K562 (cell line): ENCODE measurements around the gene FAM83E. TPM values are rescaled to one million over a fixed set of nuclear protein-coding genes. Genes with fewer than 3 reads are reported as not detected.

Experiments used
- GTF3C2 ChIP-seq: IDR thresholded peaks from 3 replicates; pipeline ENCODE4 v1.6.1; 2011; ENCODE audit warnings: borderline replicate concordance, mild to moderate bottlenecking, moderate library complexity; ENCODE audit not compliant: insufficient read length; ENCODE audit errors: extremely low read depth
- HDAC1 ChIP-seq, 2 experiments: fragments of 450-650 bp; IDR thresholded peaks; 2 replicates each; pipeline ENCODE4 v1.6.1; 2016 to 2017; ENCODE audit warnings: inconsistent platforms in 1 of 2, mild to moderate bottlenecking in 1 of 2, moderate library complexity in 1 of 2
- HMG20B ChIP-seq: fragments of 250-450 bp; sonication (Bioruptor Pico); IDR thresholded peaks from 2 replicates; pipeline ENCODE4 v1.5.0; 2021; ENCODE audit warnings: mild to moderate bottlenecking
- MEF2D ChIP-seq: conservative IDR thresholded peaks from 2 replicates; pipeline ENCODE4 v1.6.1; 2016; ENCODE audit warnings: low read depth, missing genetic modification characterization, missing compliant biosample characterization
- NFE2L1 ChIP-seq: fragments of 450-650 bp; IDR thresholded peaks from 2 replicates; pipeline ENCODE4 v1.6.1; 2016; ENCODE audit warnings: missing genetic modification characterization, low read depth, mild to moderate bottlenecking, missing compliant biosample characterization, moderate library complexity, borderline replicate concordance
- OTX1 ChIP-seq: fragments of 450-650 bp; formaldehyde crosslinking; IDR thresholded peaks from 2 replicates; pipeline ENCODE4 v1.4.0; 2022; ENCODE audit warnings: mild to moderate bottlenecking
- PHF8 ChIP-seq: fragments of 200-600 bp; sonication (generic); IDR thresholded peaks from 2 replicates; pipeline ENCODE4 v1.6.1; 2012; ENCODE audit warnings: mixed run types, mild to moderate bottlenecking, inconsistent platforms, low read length, moderate library complexity, borderline replicate concordance
- SMARCA4 ChIP-seq: fragments of 450-650 bp; IDR thresholded peaks from 2 replicates; pipeline ENCODE4 v1.6.1; 2016
- TCF7 ChIP-seq: sonication (generic); IDR thresholded peaks from 2 replicates; pipeline ENCODE4 v1.6.1; 2016; ENCODE audit warnings: antibody characterized with exemption, borderline replicate concordance
- TSC22D4 ChIP-seq: fragments of 450-650 bp; IDR thresholded peaks from 2 replicates; pipeline ENCODE4 v1.6.1; 2016; ENCODE audit warnings: missing genetic modification characterization, missing biosample characterization, control low read depth
- ZKSCAN1 ChIP-seq: fragments of 150-350 bp; IDR thresholded peaks from 2 replicates; pipeline ENCODE4 v1.6.1; 2016; ENCODE audit warnings: low read depth, low read length
- ZNF184 ChIP-seq: sonication (generic); formaldehyde crosslinking; IDR thresholded peaks from 2 replicates; pipeline ENCODE4 v1.5.0; 2020; ENCODE audit warnings: missing genetic modification reagents
- ZNF512 ChIP-seq: IDR thresholded peaks from 2 replicates; pipeline ENCODE4 v1.6.1; 2016; ENCODE audit warnings: missing genetic modification characterization, missing compliant biosample characterization
- ZNF695 ChIP-seq: fragments of 450-650 bp; formaldehyde crosslinking; IDR thresholded peaks from 2 replicates; pipeline ENCODE4 v1.4.0; 2020; ENCODE audit warnings: mild to moderate bottlenecking, moderate library complexity
- polyA plus RNA-seq, 8 experiments: library from polyadenylated mRNA; depleted of rRNA in 4 of 8; stranded (reverse) in 5 of 8; unstranded in 3 of 8; fragments of >200 nt; fragmentation: Nextera tagmentation in 2 of 8; fragmentation: Illumina TruSeq in 1 of 8; extraction: Ambion mirVana in 2 of 8; extraction: Trizol in 1 of 8; gene quantifications; 2 replicates each; pipeline versions ENCODE4 v1.2.1 to v1.2.3, GENCODE V29; 2011 to 2014; ENCODE audit warnings: inconsistent platforms in 1 of 8, missing spikeins in 1 of 8
- total RNA-seq, 7 experiments: library from RNA; depleted of rRNA in 6 of 7; stranded (reverse); fragments of >200 nt in 6 of 7; fragmentation: Illumina TruSeq in 2 of 7; extraction: Trizol in 2 of 7; gene quantifications; 2 replicates each; pipeline versions ENCODE4 v1.2.1 to v1.2.3, GENCODE V29; 2011 to 2021; ENCODE audit warnings: low replicate concordance in 1 of 7
- TF ChIP-seq, protein P1 (sequence below): fragments of 450-650 bp; IDR thresholded peaks from 2 replicates; pipeline ENCODE4 v1.6.1; 2016; ENCODE audit warnings: mild to moderate bottlenecking
- TF ChIP-seq, protein P2 (sequence below): sonication (generic); formaldehyde crosslinking; IDR thresholded peaks from 2 replicates; pipeline ENCODE4 v1.8.1; 2023; ENCODE audit warnings: mild to moderate bottlenecking, missing genetic modification reagents

FAM83E gene
- total and polyA plus RNA-seq, 9 of the 15 experiments (the other 6 are each of a cell fraction or from before 2014, with no cell fraction given) = 0.15 to 0.87 (median 0.29) TPM; not detected in 4

GRCh38 chr19:48624067-48624594, 9.3 kb upstream of the FAM83E start (continued):
- TF ChIP-seq, protein P1, sequence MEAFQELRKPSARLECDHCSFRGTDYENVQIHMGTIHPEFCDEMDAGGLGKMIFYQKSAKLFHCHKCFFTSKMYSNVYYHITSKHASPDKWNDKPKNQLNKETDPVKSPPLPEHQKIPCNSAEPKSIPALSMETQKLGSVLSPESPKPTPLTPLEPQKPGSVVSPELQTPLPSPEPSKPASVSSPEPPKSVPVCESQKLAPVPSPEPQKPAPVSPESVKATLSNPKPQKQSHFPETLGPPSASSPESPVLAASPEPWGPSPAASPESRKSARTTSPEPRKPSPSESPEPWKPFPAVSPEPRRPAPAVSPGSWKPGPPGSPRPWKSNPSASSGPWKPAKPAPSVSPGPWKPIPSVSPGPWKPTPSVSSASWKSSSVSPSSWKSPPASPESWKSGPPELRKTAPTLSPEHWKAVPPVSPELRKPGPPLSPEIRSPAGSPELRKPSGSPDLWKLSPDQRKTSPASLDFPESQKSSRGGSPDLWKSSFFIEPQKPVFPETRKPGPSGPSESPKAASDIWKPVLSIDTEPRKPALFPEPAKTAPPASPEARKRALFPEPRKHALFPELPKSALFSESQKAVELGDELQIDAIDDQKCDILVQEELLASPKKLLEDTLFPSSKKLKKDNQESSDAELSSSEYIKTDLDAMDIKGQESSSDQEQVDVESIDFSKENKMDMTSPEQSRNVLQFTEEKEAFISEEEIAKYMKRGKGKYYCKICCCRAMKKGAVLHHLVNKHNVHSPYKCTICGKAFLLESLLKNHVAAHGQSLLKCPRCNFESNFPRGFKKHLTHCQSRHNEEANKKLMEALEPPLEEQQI = no peak
- TF ChIP-seq, protein P2, sequence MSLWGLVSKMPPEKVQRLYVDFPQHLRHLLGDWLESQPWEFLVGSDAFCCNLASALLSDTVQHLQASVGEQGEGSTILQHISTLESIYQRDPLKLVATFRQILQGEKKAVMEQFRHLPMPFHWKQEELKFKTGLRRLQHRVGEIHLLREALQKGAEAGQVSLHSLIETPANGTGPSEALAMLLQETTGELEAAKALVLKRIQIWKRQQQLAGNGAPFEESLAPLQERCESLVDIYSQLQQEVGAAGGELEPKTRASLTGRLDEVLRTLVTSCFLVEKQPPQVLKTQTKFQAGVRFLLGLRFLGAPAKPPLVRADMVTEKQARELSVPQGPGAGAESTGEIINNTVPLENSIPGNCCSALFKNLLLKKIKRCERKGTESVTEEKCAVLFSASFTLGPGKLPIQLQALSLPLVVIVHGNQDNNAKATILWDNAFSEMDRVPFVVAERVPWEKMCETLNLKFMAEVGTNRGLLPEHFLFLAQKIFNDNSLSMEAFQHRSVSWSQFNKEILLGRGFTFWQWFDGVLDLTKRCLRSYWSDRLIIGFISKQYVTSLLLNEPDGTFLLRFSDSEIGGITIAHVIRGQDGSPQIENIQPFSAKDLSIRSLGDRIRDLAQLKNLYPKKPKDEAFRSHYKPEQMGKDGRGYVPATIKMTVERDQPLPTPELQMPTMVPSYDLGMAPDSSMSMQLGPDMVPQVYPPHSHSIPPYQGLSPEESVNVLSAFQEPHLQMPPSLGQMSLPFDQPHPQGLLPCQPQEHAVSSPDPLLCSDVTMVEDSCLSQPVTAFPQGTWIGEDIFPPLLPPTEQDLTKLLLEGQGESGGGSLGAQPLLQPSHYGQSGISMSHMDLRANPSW (CRISPR knock-in tag) = no peak
- TF ChIP-seq ZNF512 (tag) (no peak), TCF7 (peak; percentile 57; the same call in 1 of the 2 replicates), HMG20B (CRISPR knock-in tag) (no peak), TSC22D4 (tag) (no peak), OTX1 (CRISPR knock-in tag) (no peak), PHF8 (no peak; the same call in 1 of the 2 replicates), SMARCA4 (no peak), ZKSCAN1 (no peak; the same call in 1 of the 2 replicates), HDAC1 (IDR thresholded peaks at IDR 0.05) (0 out of 4 replicates have a peak, but pooled peaks of 1 of the 2 experiments have one; percentile 2), NFE2L1 (no peak), MEF2D (no peak), ZNF184 (CRISPR knock-in tag) (no peak), ZNF695 (CRISPR knock-in tag) (no peak), GTF3C2 (no peak)
